ENCODE measurements around the gene KLF11. TPM values are rescaled to one million over a fixed set of nuclear protein-coding genes. Genes with fewer than 3 reads are reported as not detected.

The KLF11 gene
- total and polyA plus RNA-seq, 2 experiments from 2014 or later = 10.2 to 11.3 TPM

DNA sequence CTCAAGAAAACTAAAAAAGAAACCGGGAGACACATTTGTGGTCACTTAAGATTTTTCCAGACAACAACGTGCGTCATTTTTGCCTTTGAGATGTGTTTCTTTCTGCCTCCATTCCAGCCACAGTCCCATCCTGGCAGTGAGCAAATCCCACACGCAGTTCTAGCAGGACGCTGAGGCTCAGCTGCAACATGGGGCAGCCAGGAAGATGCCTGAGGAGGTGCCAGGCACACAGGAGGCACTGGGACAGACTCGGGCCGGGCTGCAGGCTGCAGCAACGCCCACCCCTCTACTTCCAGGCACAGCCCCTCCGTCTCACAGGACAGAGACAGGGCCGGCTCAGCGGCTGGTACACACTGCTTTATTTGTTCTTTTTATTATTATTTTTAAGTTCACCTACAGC is 13.1 kb downstream of the KLF11 start:
- Histone ChIP-seq H3K9me3 (ENCODE audit: low read depth) (no peaks in the 10 kb centered on the region), H4K20me1 (ENCODE audit: insufficient read depth, poor library complexity, severe bottlenecking) (no peaks in the 10 kb centered on the region), H3K27me3 (no peaks in the 10 kb centered on the region), H3K27ac (peak overlapping the region; percentile 63), H3K4me1 (ENCODE audit: insufficient read depth) (peaks cover 15% of the 10 kb centered on the region), H3K79me2 (no peaks in the 10 kb centered on the region), H3K9me2 (replicated peaks; ENCODE audit: insufficient read depth) (no peaks in the 10 kb centered on the region), H2AFZ (no peak overlapping the region), H3K4me3 (no peak overlapping the region), H3K4me2 (peak overlapping the region; percentile 76), H3K36me3 (replicated peaks; ENCODE audit: insufficient read depth, low read depth) (peaks cover 4% of the 10 kb centered on the region)
- TF ChIP-seq EZH2phosphoT487 (IDR thresholded peaks at IDR 0.05; ENCODE audit: low read depth, severe bottlenecking, unreplicated experiment) (no peak), EZH2 (IDR thresholded peaks at IDR 0.05; ENCODE audit: borderline replicate concordance) (no peak)
- TF ChIP-seq, protein P1, sequence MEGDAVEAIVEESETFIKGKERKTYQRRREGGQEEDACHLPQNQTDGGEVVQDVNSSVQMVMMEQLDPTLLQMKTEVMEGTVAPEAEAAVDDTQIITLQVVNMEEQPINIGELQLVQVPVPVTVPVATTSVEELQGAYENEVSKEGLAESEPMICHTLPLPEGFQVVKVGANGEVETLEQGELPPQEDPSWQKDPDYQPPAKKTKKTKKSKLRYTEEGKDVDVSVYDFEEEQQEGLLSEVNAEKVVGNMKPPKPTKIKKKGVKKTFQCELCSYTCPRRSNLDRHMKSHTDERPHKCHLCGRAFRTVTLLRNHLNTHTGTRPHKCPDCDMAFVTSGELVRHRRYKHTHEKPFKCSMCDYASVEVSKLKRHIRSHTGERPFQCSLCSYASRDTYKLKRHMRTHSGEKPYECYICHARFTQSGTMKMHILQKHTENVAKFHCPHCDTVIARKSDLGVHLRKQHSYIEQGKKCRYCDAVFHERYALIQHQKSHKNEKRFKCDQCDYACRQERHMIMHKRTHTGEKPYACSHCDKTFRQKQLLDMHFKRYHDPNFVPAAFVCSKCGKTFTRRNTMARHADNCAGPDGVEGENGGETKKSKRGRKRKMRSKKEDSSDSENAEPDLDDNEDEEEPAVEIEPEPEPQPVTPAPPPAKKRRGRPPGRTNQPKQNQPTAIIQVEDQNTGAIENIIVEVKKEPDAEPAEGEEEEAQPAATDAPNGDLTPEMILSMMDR (IDR thresholded peaks at IDR 0.05; ENCODE audit: poor library complexity) = no peak
- WGBS (ENCODE audit: low lambda C conversion rate, missing lambda C conversion rate) = 77% methylated on average over 11 of the region's 11 CpGs
- no peak for DNase-seq (ENCODE audit: low spot score)

DNA sequence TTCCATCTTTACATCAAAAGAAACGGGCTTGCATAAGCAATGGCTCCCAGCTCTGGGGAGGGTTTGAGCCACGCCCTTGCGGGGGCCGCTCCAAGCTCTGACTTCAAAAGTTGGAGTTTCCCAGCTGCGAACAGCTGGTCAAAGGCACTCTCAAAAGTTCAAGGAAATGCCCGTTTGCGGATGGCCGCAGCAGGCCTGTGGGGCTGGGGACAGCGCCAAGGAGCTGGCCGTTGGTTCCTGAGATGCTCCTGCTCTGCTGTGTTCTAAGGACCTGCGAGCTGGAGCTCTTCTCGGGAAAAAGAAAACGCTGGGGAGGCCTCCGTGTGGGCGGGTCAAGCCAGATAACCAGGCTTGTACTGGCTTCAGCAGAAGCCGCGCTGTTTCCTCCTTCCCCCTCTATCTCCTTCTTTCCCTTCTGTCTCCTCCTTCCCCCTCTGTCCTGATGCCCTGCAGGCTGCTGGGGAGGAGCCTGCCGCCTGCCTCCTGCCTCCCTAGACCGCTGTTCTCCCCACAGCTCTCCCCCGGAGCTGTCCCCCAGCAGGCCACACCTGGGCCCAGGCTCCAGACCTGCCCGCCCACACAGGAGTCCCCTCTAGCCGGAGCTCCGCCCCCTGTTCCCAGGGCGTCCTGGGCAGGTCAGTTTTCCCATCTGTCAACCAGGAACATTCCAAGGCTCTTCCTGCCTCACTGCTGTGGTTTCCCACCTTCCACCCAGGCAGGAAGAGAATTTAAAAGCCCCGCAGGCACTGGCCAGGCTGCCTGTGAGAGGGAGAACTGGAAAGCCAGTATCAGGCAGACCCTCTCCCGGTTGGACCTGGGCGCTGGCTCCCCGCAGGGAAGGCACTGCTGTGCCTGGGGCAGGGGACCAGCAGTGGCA is 14.1 kb downstream of the KLF11 start:
- peaks cover 4% of the 10 kb centered on the region for H3K36me3 ChIP-seq (replicated peaks; ENCODE audit: insufficient read depth, low read depth)
- DNase-seq (ENCODE audit: low spot score) = peak; percentile 82
- no peaks in the 10 kb centered on the region for H3K27me3 ChIP-seq
- H2AFZ ChIP-seq = peak overlapping the region; percentile 54
- H3K79me2 ChIP-seq = no peaks in the 10 kb centered on the region
- 9% methylated on average over 25 of the region's 28 CpGs for WGBS (ENCODE audit: low lambda C conversion rate, missing lambda C conversion rate)
- H4K20me1 ChIP-seq (ENCODE audit: insufficient read depth, poor library complexity, severe bottlenecking) = no peaks in the 10 kb centered on the region
- H3K27ac ChIP-seq = peak overlapping the region; percentile 63
- peak overlapping the region; percentile 4 for H3K4me3 ChIP-seq
- no peaks in the 10 kb centered on the region for H3K9me3 ChIP-seq (ENCODE audit: low read depth)
- peaks cover 15% of the 10 kb centered on the region for H3K4me1 ChIP-seq (ENCODE audit: insufficient read depth)
- TF ChIP-seq EZH2 (IDR thresholded peaks at IDR 0.05; ENCODE audit: borderline replicate concordance) = no peak
- TF ChIP-seq, protein P1 (IDR thresholded peaks at IDR 0.05; ENCODE audit: poor library complexity) = no peak
- TF ChIP-seq EZH2phosphoT487 (IDR thresholded peaks at IDR 0.05; ENCODE audit: low read depth, severe bottlenecking, unreplicated experiment) = no peak
- no peaks in the 10 kb centered on the region for H3K9me2 ChIP-seq (replicated peaks; ENCODE audit: insufficient read depth)
- H3K4me2 ChIP-seq = peak overlapping the region; percentile 76

DNA sequence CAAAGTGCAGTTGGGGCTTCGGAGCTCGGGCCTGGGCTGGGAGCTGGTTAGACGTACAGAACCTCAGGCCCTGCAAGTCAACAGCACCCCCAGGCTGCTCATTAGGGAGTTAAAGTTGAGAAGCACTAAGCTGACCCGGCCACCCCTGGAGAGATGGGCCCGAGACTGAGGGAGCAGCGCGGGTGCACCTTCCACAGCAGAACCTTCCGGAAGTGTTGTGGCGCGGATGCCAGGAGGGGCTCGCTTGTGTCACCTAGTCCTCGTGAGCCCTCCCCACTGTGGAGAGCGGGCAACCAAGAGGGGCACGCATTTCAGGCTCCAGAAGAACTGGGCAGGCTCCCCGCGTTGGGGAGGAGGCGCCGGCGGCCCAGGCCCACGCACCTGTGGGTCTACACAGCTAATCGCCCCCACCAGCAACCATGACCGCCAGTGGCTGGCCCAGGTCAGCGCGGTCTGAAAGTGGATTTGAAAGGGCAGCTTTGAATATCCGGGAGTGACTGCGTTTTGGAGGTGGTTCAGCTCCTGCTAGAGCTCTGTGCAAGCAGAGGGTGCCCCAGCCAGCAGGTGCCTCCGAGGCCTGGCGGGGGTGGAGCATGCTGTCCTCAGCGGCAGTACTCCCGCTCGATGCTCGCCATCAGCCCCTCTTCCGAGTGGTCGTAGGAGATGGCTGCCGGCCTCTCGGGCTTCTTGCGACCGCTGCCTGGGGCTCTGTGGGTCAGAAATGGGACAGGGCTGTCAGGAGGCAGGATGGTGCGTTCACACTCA is 15.1 kb downstream of the KLF11 start:
- peak overlapping the region; percentile 63 for H3K27ac ChIP-seq
- peak overlapping the region; percentile 76 for H3K4me2 ChIP-seq
- H2AFZ ChIP-seq = no peak overlapping the region

More for the DNA sequence above, 15.1 kb downstream of the KLF11 start:
- 93% methylated on average over 38 of the region's 39 CpGs for WGBS (ENCODE audit: low lambda C conversion rate, missing lambda C conversion rate)
- TF ChIP-seq EZH2 (IDR thresholded peaks at IDR 0.05; ENCODE audit: borderline replicate concordance) = no peak
- TF ChIP-seq, protein P1 (IDR thresholded peaks at IDR 0.05; ENCODE audit: poor library complexity) = no peak
- TF ChIP-seq EZH2phosphoT487 (IDR thresholded peaks at IDR 0.05; ENCODE audit: low read depth, severe bottlenecking, unreplicated experiment) = no peak
- Histone ChIP-seq H3K27me3 (no peaks in the 10 kb centered on the region), H4K20me1 (ENCODE audit: insufficient read depth, poor library complexity, severe bottlenecking) (no peaks in the 10 kb centered on the region), H3K36me3 (replicated peaks; ENCODE audit: insufficient read depth, low read depth) (peaks cover 4% of the 10 kb centered on the region), H3K79me2 (no peaks in the 10 kb centered on the region), H3K9me3 (ENCODE audit: low read depth) (no peaks in the 10 kb centered on the region), H3K9me2 (replicated peaks; ENCODE audit: insufficient read depth) (no peaks in the 10 kb centered on the region), H3K4me1 (ENCODE audit: insufficient read depth) (peaks cover 15% of the 10 kb centered on the region), H3K4me3 (no peak overlapping the region)
- DNase-seq (ENCODE audit: low spot score) = no peak

Measured in hepatocyte (in vitro differentiated cells).